IMR-90 (cell line): Measurements from ENCODE around the gene EPN3. TPM values are rescaled to one million over a fixed set of nuclear protein-coding genes. Genes with fewer than 3 reads are reported as not detected.

Source experiments
- ATAC-seq: fragments of 200-7000 bp; cut with Tn5 transposase; 2 replicates; pipeline ENCODE4 v1.9.1; 2020; ENCODE audit warnings: low read depth, mild to moderate bottlenecking, moderate library complexity
- BruUV-seq: library from RNA; stranded (reverse); fragments of 400-500 nt; replicated peaks from 2 replicates; lab custom pipeline; 2021; lab: Mats Ljungman, UMichigan
- CTCF ChIA-PET: fragments of 300-600 bp; formaldehyde crosslinking; extraction: SDS; loops from one replicate; lab custom pipeline; 2021; ENCODE audit warnings: antibody characterized with exemption; lab: Yijun Ruan, JAX
- POLR2A ChIA-PET: fragments of 300-600 bp; sonication (Branson Sonifier 250); formaldehyde crosslinking; loops from one replicate; lab custom pipeline; 2022; ENCODE audit warnings: antibody characterized with exemption; ENCODE audit not compliant: unreplicated experiment; lab: Charles Lee
- DNase-seq: peaks from one replicate; pipeline ENCODE4 v3.0.0; 2013
- H2AFZ ChIP-seq: replicated peaks from 2 replicates; pipeline ENCODE3; 2013; ENCODE audit warnings: low read length, mild to moderate bottlenecking; ENCODE audit not compliant: poor library complexity
- H2AK5ac ChIP-seq: 2 replicates; pipeline ENCODE4 v1.6.1; 2013; ENCODE audit warnings: low read depth, low read length, inconsistent platforms
- H2AK9ac ChIP-seq: replicated peaks from 2 replicates; pipeline ENCODE3; 2013; ENCODE audit warnings: mild to moderate bottlenecking, low read depth, low read length, moderate library complexity; ENCODE audit not compliant: poor library complexity
- H2BK120ac ChIP-seq: 2 replicates; pipeline ENCODE4 v1.6.1; 2013; ENCODE audit warnings: low read depth, low read length, inconsistent platforms
- H2BK15ac ChIP-seq: 3 replicates; pipeline ENCODE4 v1.6.1; 2013; ENCODE audit warnings: low read depth, low read length, inconsistent platforms
- H2BK20ac ChIP-seq: 2 replicates; pipeline ENCODE4 v1.6.1; 2013; ENCODE audit warnings: low read depth, mild to moderate bottlenecking, inconsistent platforms, low read length, moderate library complexity
- H2BK5ac ChIP-seq: 2 replicates; pipeline ENCODE4 v1.6.1; 2013; ENCODE audit warnings: mild to moderate bottlenecking, low read depth, low read length, inconsistent platforms; ENCODE audit not compliant: poor library complexity, severe bottlenecking
- H3K14ac ChIP-seq: replicated peaks from 2 replicates; pipeline ENCODE4 v1.6.1; 2013; ENCODE audit warnings: low read depth, low read length, inconsistent platforms
- H3K18ac ChIP-seq: 2 replicates; pipeline ENCODE4 v1.6.1; 2013; ENCODE audit warnings: low read depth, low read length, control low read depth
- H3K23ac ChIP-seq: 2 replicates; pipeline ENCODE4 v1.6.1; 2013; ENCODE audit warnings: low read depth, low read length, inconsistent platforms
- H3K27ac ChIP-seq: 2 replicates; pipeline ENCODE4 v1.5.1; 2013; ENCODE audit warnings: mild to moderate bottlenecking, control low read depth, low read length; ENCODE audit not compliant: insufficient read depth
- H3K27me3 ChIP-seq: 2 replicates; pipeline ENCODE4 v1.6.1; 2013; ENCODE audit warnings: low read length; ENCODE audit not compliant: control insufficient read depth, insufficient read depth
- H3K36me3 ChIP-seq: 2 replicates; pipeline ENCODE4 v1.6.1; 2013; ENCODE audit warnings: low read length, mixed read lengths; ENCODE audit not compliant: control insufficient read depth, insufficient read depth
- H3K4ac ChIP-seq: 2 replicates; pipeline ENCODE4 v1.6.1; 2013; ENCODE audit warnings: low read depth, low read length, inconsistent platforms
- H3K4me1 ChIP-seq: 2 replicates; pipeline ENCODE4 v1.6.1; 2013; ENCODE audit warnings: low read length, mixed read lengths; ENCODE audit not compliant: control insufficient read depth, insufficient read depth
- H3K4me2 ChIP-seq: 2 replicates; pipeline ENCODE4 v1.6.1; 2013; ENCODE audit warnings: low read depth, mild to moderate bottlenecking, control low read depth, low read length, moderate library complexity
- H3K4me3 ChIP-seq: 2 replicates; pipeline ENCODE4 v1.5.1; 2013; ENCODE audit warnings: low read depth, mild to moderate bottlenecking, control low read depth, low read length, moderate library complexity; ENCODE audit not compliant: insufficient read depth
- H3K56ac ChIP-seq: 2 replicates; pipeline ENCODE4 v1.6.1; 2013; ENCODE audit warnings: low read length, inconsistent platforms; ENCODE audit not compliant: insufficient read depth; ENCODE audit errors: extremely low read depth
- H3K79me1 ChIP-seq, 2 experiments: 2 replicates each; pipeline ENCODE4 v1.6.1; 2013; ENCODE audit warnings: low read length in 2 of 2, inconsistent platforms in 1 of 2, low read depth in 1 of 2
- H3K9ac ChIP-seq: 2 replicates; pipeline ENCODE4 v1.6.1; 2013; ENCODE audit warnings: low read depth, low read length, control low read depth
- H3K9me1 ChIP-seq: 2 replicates; pipeline ENCODE4 v1.6.1; 2013; ENCODE audit warnings: low read length, inconsistent platforms; ENCODE audit not compliant: insufficient read depth
- H3K9me3 ChIP-seq: 2 replicates; pipeline ENCODE4 v1.6.1; 2013; ENCODE audit warnings: low read length; ENCODE audit not compliant: control insufficient read depth, insufficient read depth
- H4K20me1 ChIP-seq: 2 replicates; pipeline ENCODE4 v1.6.1; 2013; ENCODE audit warnings: low read length, inconsistent platforms; ENCODE audit not compliant: insufficient read depth
- H4K5ac ChIP-seq: 2 replicates; pipeline ENCODE4 v1.6.1; 2013; ENCODE audit warnings: mild to moderate bottlenecking, low read depth, low read length, control low read depth
- H4K8ac ChIP-seq, 2 experiments: 2 replicates each; pipeline ENCODE4 v1.6.1; 2013; ENCODE audit warnings: low read depth in 2 of 2, low read length in 2 of 2, control low read depth in 1 of 2, inconsistent platforms in 1 of 2
- H4K91ac ChIP-seq: 2 replicates; pipeline ENCODE4 v1.6.1; 2013; ENCODE audit warnings: low read depth, low read length, inconsistent platforms; ENCODE audit not compliant: insufficient read depth
- BHLHE40 ChIP-seq: fragments of 150-350 bp; IDR thresholded peaks from 2 replicates; pipeline ENCODE4 v1.6.1; 2016; ENCODE audit warnings: mild to moderate bottlenecking, low read depth, low read length
- CEBPB ChIP-seq: IDR thresholded peaks from 2 replicates; pipeline ENCODE4 v1.6.1; 2012; ENCODE audit warnings: low read depth, low read length, improper control_type of control experiment
- CHD1 ChIP-seq: IDR thresholded peaks from 2 replicates; pipeline ENCODE4 v1.6.1; 2012; ENCODE audit warnings: low read depth, low read length, improper control_type of control experiment
- FOS ChIP-seq: fragments of 150-350 bp; IDR thresholded peaks from 2 replicates; pipeline ENCODE4 v1.6.1; 2016; ENCODE audit warnings: low read depth, low read length
- MAFK ChIP-seq: IDR thresholded peaks from 2 replicates; pipeline ENCODE4 v1.6.1; 2012; ENCODE audit warnings: low read depth, low read length, improper control_type of control experiment
- NFE2L2 ChIP-seq: fragments of 150-350 bp; IDR thresholded peaks from 2 replicates; pipeline ENCODE4 v1.6.1; 2016; ENCODE audit warnings: low read depth, mild to moderate bottlenecking, low read length
- POLR2A ChIP-seq: IDR thresholded peaks from 2 replicates; pipeline ENCODE4 v1.6.1; 2012; ENCODE audit warnings: mild to moderate bottlenecking, low read depth, low read length
- RAD21 ChIP-seq: IDR thresholded peaks from 2 replicates; pipeline ENCODE4 v1.6.1; 2012; ENCODE audit warnings: low read length, improper control_type of control experiment
- RCOR1 ChIP-seq: IDR thresholded peaks from 2 replicates; pipeline ENCODE4 v1.6.1; 2012; ENCODE audit warnings: mild to moderate bottlenecking, low read length, improper control_type of control experiment; ENCODE audit not compliant: insufficient replicate concordance
- RFX5 ChIP-seq: IDR thresholded peaks from 2 replicates; pipeline ENCODE4 v1.8.0; 2012; ENCODE audit warnings: low read depth, mild to moderate bottlenecking, low read length, moderate library complexity
- SMC3 ChIP-seq: fragments of 150-350 bp; IDR thresholded peaks from 2 replicates; pipeline ENCODE4 v1.6.1; 2016; ENCODE audit warnings: low read depth, mild to moderate bottlenecking, antibody characterized with exemption, low read length, moderate library complexity
- WGBS, 2 experiments: methylation state at CpG; one replicate each; pipeline versions ENCODE4 v1.1.5 to v1.1.7; 2013; ENCODE audit warnings: missing lambda C conversion rate in 2 of 2; ENCODE audit not compliant: insufficient read length in 1 of 2; ENCODE audit errors: extremely low coverage in 2 of 2; 5-methylcytosine and 5-hydroxymethylcytosine counted together
- dilution Hi-C: fragments of 300-500 bp; cut with HindIII; formaldehyde crosslinking; loops from one replicate; pipeline ENCODE4 v1.14.3; 2018; ENCODE audit warnings: low sequenced_read_pairs; ENCODE audit not compliant: unreplicated experiment
- in situ Hi-C: fragments of 300-500 bp; cut with MboI; formaldehyde crosslinking; loops from 3 replicates; pipeline ENCODE4 v1.14.3; 2019; ENCODE audit warnings: low sequenced_read_pairs, inconsistent platforms, mixed read lengths
- intact Hi-C: fragments of 100-400 bp; cut with micrococcal nuclease; formaldehyde crosslinking; loops from 2 replicates; pipeline ENCODE4 v1.10.0; 2022
- polyA plus RNA-seq, 3 experiments: library from polyadenylated mRNA; depleted of rRNA; stranded (reverse); fragments of >200 nt; gene quantifications; 2 replicates each; pipeline ENCODE4 v1.2.3, GENCODE V29; 2012; ENCODE audit warnings: low replicate concordance in 1 of 3
- total RNA-seq: library from RNA; depleted of rRNA; stranded (reverse); fragments of >200 nt; gene quantifications from 2 replicates; pipeline ENCODE4 v1.2.3, GENCODE V29; 2012
- TF ChIP-seq, protein P1 (sequence below): fragments of 150-350 bp; IDR thresholded peaks from 2 replicates; pipeline ENCODE4 v1.6.1; 2017; ENCODE audit warnings: mild to moderate bottlenecking, antibody characterized with exemption, low read length, low read depth
- TF ChIP-seq, protein P2 (sequence below): conservative IDR thresholded peaks from 2 replicates; pipeline ENCODE4 v1.5.1; 2012; ENCODE audit warnings: mild to moderate bottlenecking, low read depth, low read length, improper control_type of control experiment

Gene EPN3
- total and polyA plus RNA-seq, 2 of the 4 experiments (the other 2 are of a cell fraction): 0.09 TPM; not detected in 1

DNA sequence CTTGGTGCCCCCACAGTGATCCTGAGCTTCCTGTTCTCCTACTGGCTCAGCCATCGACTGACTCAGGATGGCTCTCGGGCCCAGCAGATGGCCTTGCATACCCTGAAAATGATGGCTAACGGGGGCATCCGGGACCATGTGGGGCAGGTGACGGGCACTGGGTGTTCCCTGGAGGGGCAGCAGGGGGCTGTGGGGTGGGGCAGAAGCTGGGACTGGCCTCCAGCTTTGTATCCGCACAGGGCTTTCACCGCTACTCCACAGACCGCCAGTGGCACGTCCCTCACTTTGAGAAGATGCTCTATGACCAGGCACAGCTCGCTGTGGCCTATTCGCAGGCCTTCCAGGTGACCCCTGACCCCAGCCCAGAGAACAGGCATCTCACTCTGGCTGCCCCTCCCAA is 17.4 kb downstream of the EPN3 start (continued):
- no peak for TF ChIP-seq CEBPB
- no peak for TF ChIP-seq CHD1
- no peak for TF ChIP-seq BHLHE40
- TF ChIP-seq POLR2A: no peak
- no peak for TF ChIP-seq RFX5
- no peak for TF ChIP-seq NFE2L2
- no peak for TF ChIP-seq MAFK

DNA sequence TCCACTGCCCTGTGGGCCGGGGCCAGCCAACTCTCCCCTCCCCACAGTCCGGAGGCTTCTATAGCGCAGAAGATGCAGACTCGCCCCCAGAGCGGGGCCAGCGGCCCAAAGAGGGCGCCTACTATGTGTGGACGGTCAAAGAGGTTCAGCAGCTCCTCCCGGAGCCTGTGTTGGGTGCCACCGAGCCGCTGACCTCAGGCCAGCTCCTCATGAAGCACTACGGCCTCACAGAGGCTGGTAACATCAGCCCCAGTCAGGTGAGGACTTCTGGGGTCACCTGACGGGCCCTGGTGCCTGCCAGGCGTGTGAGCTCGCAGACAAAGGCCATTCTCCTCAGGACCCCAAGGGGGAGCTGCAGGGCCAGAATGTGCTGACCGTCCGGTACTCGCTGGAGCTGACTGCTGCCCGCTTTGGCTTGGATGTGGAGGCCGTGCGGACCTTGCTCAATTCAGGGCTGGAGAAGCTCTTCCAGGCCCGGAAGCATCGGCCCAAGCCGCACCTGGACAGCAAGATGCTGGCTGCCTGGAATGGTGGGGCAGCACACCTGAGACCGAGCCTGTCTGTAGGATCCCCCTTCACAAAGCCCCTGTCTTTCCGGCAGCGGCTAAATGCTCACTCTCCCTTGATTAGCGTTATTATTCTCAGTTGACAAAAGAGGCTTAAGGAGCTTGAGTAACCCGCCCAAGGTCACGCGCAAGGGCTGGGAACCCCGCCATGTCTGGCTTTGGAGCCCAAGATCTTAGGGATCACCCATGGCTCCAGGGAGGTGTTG is 18.3 kb downstream of the EPN3 start:
- no peak overlapping the region for H3K27ac ChIP-seq
- no peak overlapping the region for H3K14ac ChIP-seq
- H2AK9ac ChIP-seq: peak overlapping the region; percentile 1
- no peak overlapping the region for H3K4me2 ChIP-seq
- ChIA-PET CTCF (interaction anchor here (0.6 to 2.4 kb wide), 17 partner anchors 9 to 156 kb away, joined by 3 to 28 read pairs (median 5); partner anchors contain the start of gene CACNA1G), POLR2A (no interaction called here)
- no peak overlapping the region for H2BK20ac ChIP-seq
- no peak overlapping the region for H2BK15ac ChIP-seq
- no peak overlapping the region for H3K4me3 ChIP-seq
- DNase-seq (peak; percentile 85), ATAC-seq (peak; percentile 71)
- 42% methylated on average over 21 of the region's 32 CpGs; no CpG with 5 or more reads in 1 of the 2 experiments for WGBS, 2 experiments
- peaks cover 5% of the 10 kb centered on the region for H3K9me1 ChIP-seq
- peaks cover 24% of the 10 kb centered on the region; the same call in 1 of the 2 replicates for H3K36me3 ChIP-seq
- H4K5ac ChIP-seq: no peak overlapping the region
- H3K27me3 ChIP-seq: no peaks in the 10 kb centered on the region
- intact Hi-C loops (loop anchor here (1.0 to 2.0 kb wide), 3 partner anchors 75 to 144 kb away; partner anchors contain the start of gene ABCC3), in situ Hi-C loops (no loop called here), dilution Hi-C loops (no loop called here)
- H3K4me1 ChIP-seq: peaks cover 6% of the 10 kb centered on the region
- no peaks in the 10 kb centered on the region for H3K9me3 ChIP-seq
- no peak overlapping the region for H3K18ac ChIP-seq
- no peak overlapping the region for H3K23ac ChIP-seq
- peak overlapping the region; percentile 76 for H2AFZ ChIP-seq
- no peak overlapping the region for H3K4ac ChIP-seq
- 0 out of 2 replicates have a peak, but pooled peaks cover 8% of the 10 kb centered on the region for H4K20me1 ChIP-seq
- no peak overlapping the region for H2BK120ac ChIP-seq
- peaks cover 0 to 11% of the 10 kb centered on the region in 2 experiments; a peak in 2 of 4 replicates for H3K79me1 ChIP-seq
- peak overlapping the region; percentile 21; the same call in 1 of the 2 replicates for H2AK5ac ChIP-seq
- no peak overlapping the region for H4K91ac ChIP-seq
- H3K56ac ChIP-seq: no peak overlapping the region
- no TSS peak for BruUV-seq
- no peak overlapping the region for H2BK5ac ChIP-seq
- H4K8ac ChIP-seq: no peak overlapping the region
- no peak overlapping the region for H3K9ac ChIP-seq
- TF ChIP-seq CHD1 (no peak), RFX5 (no peak), MAFK (peak; percentile 35; the same call in 1 of the 2 replicates), SMC3 (peak; percentile 95), RAD21 (peak; percentile 96), FOS (no peak), RCOR1 (no peak), BHLHE40 (peak; percentile 44; the same call in 1 of the 2 replicates), POLR2A (no peak), NFE2L2 (no peak)
- TF ChIP-seq, protein P1, sequence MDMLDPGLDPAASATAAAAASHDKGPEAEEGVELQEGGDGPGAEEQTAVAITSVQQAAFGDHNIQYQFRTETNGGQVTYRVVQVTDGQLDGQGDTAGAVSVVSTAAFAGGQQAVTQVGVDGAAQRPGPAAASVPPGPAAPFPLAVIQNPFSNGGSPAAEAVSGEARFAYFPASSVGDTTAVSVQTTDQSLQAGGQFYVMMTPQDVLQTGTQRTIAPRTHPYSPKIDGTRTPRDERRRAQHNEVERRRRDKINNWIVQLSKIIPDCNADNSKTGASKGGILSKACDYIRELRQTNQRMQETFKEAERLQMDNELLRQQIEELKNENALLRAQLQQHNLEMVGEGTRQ: peak; percentile 88
- TF ChIP-seq, protein P2, sequence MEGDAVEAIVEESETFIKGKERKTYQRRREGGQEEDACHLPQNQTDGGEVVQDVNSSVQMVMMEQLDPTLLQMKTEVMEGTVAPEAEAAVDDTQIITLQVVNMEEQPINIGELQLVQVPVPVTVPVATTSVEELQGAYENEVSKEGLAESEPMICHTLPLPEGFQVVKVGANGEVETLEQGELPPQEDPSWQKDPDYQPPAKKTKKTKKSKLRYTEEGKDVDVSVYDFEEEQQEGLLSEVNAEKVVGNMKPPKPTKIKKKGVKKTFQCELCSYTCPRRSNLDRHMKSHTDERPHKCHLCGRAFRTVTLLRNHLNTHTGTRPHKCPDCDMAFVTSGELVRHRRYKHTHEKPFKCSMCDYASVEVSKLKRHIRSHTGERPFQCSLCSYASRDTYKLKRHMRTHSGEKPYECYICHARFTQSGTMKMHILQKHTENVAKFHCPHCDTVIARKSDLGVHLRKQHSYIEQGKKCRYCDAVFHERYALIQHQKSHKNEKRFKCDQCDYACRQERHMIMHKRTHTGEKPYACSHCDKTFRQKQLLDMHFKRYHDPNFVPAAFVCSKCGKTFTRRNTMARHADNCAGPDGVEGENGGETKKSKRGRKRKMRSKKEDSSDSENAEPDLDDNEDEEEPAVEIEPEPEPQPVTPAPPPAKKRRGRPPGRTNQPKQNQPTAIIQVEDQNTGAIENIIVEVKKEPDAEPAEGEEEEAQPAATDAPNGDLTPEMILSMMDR: peak; percentile 96
